GM18868 (cell line): ENCODE data around the gene SCGB1A1.
"Not testable (repeated sequence)": the region's sequence is repeated elsewhere in the genome, so short reads cannot be mapped to it uniquely, and the experiment has no call there.

Experiments
- ATAC-seq: cut with Tn5 transposase; IDR thresholded peaks from one replicate; pipeline ENCODE4 v1.9.1; 2021; ENCODE audit warnings: mild to moderate bottlenecking, moderate library complexity; ENCODE audit not compliant: unreplicated experiment

SCGB1A1 gene, protein sequence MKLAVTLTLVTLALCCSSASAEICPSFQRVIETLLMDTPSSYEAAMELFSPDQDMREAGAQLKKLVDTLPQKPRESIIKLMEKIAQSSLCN

DNA sequence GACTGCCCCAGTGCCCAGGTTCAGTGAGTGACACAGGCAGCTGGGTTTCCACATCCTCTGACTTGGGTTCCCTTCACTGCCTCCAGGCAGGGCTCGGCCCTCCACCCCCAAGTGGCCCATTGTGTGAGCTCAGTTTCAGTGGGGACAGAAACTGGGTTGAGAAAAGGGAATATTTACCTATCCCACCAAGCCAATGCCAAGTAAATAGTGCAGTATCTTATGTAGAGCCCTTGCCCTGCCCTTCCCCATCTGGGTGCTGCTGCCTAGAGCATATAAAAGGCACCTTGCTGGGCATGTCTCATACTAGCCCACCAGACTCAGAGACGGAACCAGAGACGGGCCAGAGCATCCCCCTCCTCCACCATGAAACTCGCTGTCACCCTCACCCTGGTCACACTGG is at the start of gene SCGB1A1:
Gene SCGB1A1 (plus strand): TSS at position 301 of the 400 bp plus-strand sequence. CDS start 63 bp downstream, at position 364.
- ATAC-seq, result no peak

DNA sequence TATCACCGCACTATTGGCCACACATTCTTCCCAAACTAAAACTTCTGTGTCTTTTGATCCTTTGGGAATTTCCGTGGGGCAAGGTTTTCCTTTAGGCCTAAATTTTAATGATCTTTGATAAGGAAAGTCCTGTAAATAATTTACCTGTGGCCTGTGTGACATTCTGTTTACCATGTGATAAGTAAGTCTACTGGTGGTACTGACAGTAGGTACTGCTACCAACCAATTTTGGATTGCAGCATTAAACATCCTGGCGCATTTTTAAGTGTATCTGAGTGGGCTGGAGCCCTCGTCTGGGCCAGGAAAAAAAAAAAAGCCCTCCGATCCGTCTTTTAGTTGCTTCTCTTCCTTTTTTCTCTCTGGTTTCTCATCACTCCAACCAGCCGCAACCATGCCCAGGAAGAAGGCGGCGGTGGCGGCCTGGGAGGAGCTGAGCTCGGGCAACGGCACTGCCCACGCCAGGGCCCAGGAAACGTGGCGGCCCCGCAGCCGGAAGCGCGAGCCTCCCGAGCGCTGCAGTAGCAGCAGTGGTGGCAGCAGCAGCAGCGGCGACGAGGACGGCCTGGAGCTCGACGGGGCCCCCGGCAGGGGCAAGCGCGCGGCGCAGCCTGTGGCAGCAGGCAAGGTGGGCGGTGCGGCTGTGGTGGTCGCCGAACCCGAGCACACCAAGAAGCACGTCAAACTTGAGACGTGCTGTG is 47.9 kb upstream of the SCGB1A1 start:
- no peak for ATAC-seq

DNA sequence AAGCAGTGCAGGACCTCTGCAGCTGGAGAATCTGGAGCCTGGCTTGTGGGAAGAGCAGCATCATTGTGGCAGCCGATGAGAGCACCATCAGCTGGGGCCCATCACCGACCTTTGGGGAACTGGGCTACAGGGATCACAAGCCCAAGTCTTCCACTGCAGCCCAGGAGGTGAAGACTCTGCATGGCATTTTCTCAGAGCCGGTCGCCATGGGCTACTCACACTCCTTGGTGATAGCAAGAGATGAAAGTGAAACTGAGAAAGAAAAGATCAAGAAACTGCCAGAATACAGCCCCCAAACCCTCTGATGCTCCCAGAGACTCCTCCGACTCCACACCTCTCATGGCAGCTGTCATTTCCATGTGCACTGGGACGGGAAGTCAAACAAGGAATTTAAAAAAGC is 46.0 kb upstream of the SCGB1A1 start:
- ATAC-seq, result no peak

DNA sequence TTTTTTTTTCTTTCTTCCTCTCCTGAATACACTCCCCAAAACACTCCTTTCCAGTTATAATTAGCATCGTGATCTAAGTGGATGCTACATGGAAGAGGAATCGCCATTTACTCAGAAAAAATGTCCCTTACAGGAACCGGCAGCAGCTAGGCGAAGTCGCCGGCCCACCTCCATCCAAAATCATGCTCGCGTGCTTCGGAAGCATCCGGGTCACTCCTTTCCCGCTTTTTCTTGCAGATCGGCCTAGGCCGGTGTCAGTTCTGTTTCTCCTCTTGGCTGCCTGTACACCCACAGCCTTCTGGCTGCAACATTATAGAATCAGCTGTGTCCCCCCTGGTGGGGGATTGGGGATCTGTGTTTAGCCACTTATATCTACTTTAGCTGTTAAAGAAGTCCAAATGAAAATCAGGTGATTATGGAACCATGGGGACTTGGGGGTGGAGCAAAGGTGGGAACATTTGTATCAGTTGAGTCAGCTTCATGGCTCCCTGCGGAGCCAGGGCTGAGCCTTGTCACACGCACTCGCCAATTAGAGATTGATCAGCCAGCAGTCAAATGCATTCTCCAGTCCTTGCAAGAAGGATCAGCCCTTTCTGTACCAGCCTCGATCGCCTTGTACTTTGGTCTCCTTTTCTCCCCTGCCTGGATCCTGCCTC is 45.2 kb upstream of the SCGB1A1 start:
- ATAC-seq, result no peak

DNA sequence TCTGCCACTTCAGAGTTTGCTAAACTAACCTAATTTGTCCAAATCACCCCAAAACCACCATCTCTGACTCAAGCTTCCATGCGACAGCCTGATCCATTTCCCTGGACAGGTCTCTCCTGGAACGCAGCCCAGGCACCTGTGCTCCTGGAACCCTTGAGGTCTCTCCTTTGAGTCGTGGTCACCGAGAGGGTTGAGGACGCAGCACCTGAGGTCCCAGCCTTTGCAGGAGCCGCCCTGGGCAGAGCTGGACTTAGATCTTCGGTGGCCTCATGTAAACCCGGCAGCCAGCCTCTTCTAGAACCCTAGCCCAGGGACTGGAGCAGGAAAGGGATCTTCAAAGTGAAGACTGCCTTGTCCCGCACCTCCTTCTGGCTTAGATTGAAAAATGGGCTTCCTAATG is 44.0 kb upstream of the SCGB1A1 start:
- ATAC-seq, result no peak

DNA sequence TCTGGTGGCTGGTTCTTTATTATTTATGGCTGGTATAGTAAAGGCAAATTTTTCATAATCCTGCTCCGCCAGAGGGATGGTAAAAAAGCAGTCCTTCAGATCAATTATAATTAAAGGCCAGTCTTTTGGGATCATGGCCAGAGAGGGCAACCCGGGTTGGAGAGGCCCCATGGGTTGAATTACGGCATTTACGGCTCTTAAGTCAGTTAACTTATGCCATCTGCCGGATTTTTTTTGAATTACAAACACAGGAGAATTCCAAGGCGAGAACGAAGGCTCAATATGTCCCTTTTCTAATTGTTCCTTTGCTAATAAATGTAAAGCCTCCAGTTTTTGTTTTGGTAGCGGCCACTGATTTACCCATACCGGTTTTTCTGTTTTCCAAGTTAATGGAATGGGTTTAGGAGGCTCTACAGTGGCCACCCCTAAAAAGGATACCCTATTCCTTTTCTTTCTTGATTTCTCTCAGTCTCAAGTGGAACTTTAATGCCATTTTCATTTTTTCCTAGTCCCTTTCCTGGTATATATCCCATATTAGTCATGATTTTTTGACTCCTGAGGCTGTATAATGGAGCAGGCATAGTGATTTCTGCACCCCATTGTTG is 40.3 kb upstream of the SCGB1A1 start:
- not testable (repeated sequence) for ATAC-seq

DNA sequence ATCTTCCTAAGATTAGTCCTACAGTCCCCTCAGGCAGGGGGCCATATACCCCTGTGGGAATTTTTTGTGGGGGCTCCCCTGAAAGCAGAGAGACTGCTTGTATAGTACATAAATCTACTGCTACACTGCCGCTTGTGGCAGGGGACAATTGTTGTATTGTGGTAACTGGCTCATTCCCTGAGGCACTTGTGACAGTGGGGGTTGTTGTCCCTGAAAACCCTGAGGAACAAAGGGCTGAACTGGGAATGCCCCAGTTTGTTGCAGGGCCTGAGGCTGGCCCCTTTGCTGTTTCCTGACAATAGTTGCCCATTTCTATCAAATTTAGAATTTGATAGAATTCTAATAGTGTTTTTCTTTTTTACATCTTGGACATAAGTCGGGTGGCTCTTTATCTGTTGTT is 39.2 kb upstream of the SCGB1A1 start:
- not testable (repeated sequence) for ATAC-seq

DNA sequence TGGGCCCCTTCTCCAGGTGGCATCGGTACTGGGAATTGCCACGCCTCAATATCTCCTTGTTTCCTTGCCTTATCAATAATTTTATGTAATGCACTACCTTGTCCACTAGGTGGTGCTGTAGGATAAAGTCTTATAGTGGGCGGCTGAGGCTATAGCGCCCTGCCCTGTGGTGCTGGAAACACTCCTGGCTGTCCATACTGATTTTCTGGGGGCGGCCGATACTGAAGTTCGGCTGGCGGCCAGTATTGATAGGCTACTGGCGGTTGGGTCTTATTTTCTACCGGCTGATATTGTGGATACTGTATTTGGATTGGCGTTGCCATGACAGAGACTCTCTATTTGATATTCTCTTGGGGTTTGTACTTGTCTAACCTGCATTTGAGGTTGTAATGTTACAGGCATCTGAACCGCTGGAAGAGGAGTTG is 38.0 kb upstream of the SCGB1A1 start:
- ATAC-seq, result not testable (repeated sequence)

DNA sequence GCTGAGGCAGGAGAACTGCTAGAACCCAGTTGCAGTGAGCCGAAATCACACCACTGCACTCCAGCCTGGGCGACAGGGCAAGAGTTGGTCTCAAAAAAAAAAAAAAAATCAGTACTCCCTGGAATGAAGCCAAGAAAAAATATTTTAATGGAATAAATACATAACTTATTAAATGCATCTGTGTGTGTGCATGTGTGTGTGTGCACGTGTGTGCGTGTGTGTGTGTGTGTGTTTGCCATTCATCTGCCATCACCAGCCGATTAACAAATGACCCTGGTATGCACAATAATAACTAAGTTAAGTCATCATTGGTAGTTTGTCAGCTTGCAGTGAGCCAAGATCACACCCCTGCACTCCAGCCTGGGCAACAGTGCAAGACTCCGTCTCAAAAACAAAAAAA is 35.0 kb upstream of the SCGB1A1 start:
- no peak for ATAC-seq

DNA sequence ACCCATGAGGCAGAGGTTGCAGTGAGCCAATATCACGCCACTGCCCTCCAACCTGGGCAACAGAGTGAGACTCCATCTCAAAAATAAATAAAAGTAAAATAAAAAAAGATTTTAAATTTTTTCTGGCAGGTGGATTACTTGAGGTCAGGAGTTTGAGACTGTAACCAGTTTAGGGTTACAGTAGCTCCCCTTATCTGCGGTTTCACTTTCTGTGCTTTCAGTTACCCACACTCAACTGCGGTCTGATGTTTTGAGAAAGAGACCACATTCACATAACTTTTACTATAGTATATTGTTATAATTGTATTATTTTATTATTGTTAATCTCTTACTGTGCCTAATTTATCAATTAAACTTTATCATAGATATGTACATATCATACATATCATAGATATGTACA is 32.8 kb upstream of the SCGB1A1 start:
- not testable (repeated sequence) for ATAC-seq

DNA sequence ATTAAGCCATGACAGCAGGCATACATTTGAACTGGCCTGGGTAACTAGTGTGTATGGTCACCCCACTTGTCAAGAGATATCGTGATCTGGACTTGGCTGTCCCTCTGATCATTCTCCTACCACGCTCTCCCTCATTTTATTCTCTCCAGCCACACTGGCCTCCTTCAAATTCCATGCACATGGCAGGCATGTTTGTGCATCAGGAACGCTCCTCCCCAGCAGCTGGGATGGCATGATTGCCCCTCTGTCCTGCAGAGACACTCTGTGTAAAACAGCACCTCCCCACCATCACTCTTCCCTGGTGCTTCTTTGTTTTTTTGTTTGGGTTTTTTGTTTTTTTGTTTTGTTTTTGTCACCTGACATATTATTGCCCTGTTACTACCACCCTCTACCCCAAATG is 31.5 kb upstream of the SCGB1A1 start:
- no peak for ATAC-seq

DNA sequence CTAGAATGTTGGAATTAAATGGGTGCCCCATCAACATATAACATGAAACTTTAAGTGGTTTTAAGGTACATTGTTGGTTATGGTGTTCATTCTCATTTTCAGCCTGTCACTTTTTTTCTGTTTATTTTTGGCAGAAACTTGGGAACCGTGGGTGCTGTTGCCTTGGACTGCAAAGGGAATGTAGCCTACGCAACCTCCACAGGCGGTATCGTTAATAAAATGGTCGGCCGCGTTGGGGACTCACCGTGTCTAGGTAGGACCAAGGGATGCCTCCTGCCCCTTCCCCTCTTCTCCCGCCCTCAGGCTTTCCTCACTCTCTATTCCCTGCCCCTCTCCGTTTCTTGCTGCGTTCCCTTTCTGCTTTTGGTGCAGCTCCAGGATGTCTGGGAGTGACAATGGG is 29.8 kb upstream of the SCGB1A1 start:
- no peak for ATAC-seq

DNA sequence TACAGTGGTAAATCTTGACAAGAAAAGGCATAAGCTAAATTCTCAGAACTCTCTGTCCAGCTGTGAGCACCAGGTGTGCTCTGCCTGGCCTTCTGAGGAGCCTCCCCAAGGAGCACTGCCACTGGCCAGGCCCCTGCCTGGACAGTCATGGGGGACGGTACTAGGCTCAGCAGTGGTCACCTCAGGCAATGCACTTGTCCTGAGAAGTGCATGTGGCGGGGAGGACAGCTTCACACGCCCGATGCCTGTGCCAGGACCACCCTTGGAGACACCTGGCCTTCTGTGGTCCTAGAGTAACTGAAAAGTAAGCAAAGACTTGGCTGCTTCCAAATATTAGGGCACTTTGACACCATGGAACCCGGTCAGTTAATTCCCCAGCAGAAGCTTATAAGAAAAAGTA is 28.6 kb upstream of the SCGB1A1 start:
- ATAC-seq, result no peak

DNA sequence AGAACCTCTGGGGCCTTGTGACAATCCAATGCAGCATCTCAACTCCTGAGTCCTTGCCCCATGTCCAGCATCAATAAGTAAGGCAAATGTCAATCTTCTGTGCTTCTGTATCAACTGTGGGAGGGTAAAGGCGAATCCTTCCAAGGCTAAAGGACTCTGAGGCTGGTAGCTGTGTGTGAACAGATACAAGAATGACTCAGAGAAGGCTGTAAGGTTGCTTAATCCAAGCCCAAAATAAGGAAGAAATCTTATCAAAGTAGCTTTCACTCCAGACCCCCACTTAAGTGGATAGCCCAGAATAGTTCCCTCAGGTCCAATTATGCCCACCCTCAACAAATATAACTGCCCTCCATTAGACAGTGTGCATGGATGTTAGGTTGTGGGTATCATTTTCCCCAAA is 28.1 kb upstream of the SCGB1A1 start:
- ATAC-seq, result no peak

DNA sequence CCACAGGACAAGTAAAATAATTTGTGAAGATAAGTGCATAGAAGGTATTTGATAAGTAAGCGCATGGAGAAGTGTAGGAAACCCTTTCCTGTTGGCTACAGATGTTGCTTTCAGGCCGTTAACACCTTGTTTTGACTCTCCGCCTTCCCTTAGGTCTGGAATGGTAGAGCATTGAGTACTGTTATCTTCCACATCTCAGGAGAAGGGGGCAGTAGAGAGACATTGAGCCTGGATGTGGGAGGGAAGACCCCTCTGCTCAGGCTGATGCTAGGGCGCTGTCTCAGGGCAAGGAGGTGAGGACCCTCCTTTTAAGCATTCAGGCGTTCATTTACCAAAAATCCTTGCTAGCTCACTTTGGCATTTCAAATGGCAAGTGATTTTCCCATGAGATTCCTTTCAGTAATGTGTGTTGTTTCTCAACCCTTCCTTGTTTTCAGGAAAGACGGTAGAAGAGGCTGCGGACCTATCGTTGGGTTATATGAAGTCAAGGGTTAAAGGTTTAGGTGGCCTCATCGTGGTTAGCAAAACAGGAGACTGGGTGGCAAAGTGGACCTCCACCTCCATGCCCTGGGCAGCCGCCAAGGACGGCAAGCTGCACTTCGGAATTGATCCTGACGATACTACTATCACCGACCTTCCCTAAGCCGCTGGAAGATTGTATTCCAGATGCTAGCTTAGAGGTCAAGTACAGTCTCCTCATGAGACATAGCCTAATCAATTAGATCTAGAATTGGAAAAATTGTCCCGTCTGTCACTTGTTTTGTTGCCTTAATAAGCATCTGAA is 27.0 kb upstream of the SCGB1A1 start:
- no peak for ATAC-seq

DNA sequence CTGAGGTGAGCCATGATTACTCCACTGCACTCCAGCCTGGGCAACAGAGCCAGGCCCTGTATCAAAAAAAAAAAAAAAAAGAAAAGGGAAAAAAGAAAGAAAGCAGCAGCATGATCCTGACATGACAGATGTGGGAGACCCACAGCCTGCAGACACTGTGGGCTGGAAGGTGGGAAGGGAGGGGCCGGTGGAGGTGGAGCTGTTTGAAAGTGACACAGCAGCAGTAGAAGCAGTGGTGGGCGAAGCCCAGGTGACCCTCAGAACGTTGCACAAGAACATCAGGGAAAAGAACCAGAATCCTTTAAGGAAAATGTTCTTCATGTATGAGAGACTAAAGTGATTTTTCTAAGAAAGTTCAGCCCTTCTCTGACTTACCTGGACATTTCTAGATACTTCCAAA is 26.3 kb upstream of the SCGB1A1 start:
- ATAC-seq, result no peak

DNA sequence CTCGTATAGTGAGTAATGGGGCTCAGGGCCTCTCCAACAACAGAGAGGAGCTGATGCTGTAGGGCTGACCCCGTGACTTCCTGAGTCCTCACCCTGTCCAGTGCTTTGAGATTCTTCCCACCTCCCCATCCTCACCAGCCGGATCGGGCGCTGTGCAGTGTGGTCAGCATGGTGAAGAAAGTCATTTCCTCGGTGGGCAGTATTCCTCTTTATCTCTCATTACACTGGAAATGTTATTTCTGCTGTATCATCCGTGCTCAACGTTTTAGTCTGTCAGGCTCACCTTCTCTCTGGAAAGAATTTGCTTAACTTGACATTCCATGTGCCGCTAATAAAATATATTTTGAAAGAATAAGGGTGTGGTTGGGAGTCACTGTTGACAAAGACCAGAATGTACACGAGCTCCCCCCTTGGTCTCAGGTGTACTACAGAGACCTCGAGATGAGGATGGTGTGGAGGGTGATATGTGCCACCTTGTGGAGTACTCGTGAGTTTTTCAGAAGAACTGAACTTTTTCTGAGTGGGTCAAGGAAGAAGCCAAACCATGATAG is 25.7 kb upstream of the SCGB1A1 start:
- ATAC-seq, result no peak

DNA sequence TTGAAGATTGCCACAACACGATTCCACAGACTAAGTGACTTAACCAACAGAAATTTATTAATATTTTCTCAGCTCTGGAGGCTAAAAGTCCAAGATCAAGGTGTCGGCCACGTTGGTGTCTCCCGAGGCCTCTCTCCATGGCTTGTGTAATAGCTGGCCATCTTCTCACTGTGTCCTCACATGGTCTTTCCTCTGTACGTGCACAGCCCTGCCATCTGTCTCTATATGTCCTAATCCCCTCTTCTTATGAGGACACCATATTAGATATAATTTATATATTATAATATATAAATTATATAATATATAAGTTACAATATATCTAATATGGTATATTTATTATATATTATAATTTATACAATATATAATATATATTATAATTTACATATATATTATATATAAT is 25.1 kb upstream of the SCGB1A1 start:
- ATAC-seq, result no peak

DNA sequence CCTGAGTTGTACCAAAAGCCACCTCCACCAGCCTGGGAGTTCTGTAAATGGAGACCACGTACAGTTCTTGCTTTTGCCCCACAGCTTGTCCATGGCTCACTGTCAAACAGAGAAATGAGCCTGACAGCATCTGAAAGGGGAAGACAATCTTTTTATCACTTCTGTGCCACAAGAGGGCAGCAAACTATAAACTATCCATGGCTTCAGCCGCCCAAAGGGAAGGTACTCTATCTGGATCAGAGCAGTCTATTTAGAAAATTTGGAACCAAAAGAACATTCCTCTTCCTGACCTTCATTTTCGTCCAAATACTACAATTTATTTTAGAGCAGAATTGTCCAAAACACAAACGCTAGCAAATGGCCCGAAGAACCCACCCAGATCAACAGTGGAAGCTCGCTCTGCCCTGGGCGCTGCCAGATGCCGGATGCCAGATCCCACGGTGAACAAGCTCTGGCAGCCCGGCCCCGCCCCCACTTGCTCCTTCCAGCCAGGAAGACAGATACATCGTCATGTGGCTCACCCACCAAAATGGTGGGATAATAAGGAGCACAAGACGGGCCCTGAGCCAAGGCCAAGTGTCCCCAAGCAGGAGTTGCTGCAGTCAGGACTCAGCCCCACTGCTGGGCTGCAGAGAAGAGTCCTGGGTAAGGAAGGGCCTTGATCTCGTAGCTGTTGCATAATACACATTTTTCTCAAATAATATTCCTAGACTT is 23.9 kb upstream of the SCGB1A1 start:
- no peak for ATAC-seq

DNA sequence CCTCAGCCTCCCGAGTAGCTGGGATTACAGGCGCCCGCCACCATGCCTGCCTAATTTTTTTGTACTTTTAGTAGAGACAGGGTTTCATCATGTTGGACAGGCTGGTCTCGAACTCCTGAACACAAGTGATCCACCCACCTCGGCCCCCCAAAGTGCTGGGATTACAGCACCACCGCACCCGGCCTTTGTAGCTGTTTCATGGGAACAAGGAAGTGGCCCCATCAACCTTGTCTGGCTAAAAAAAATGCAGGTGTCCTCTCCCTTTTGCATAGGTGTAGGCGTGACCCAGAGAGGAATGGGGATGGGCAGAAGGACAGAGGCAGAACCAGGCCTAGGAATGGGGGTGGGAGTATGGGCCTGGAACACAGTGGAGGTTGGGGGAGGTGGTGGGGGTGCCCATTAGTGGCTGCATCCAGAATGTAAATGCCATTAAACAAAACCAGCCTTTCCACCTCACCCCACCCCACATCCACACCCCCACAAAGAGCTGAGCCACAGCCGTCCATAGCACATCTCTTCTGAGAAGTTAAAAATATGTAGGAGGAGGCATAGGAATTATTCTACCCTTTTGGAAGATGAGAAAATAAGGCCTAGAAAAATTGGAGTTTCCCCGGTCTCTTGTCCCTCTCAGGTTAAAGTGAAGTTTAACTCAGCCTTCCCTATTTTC is 22.8 kb upstream of the SCGB1A1 start:
- ATAC-seq, result no peak
